ENCODE data around the gene DTYMK.

DTYMK gene, protein sequence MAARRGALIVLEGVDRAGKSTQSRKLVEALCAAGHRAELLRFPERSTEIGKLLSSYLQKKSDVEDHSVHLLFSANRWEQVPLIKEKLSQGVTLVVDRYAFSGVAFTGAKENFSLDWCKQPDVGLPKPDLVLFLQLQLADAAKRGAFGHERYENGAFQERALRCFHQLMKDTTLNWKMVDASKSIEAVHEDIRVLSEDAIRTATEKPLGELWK

GRCh38 chr2:241686650-241687425, at the start of gene DTYMK:
TSS of gene DTYMK (minus strand) at chr2:241686815. CDS start at chr2:241686783, 32 bp downstream.
- peak; percentile 94 for DNase-seq

- no peak for DNase-seq
Observed at GRCh38 chr2:241736111-241736510, 49.5 kb upstream of the DTYMK start.

- peak; percentile 87 for DNase-seq
Observed at GRCh38 chr2:241734467-241735208, 48.0 kb upstream of the DTYMK start, which contains the start of gene D2HGDH. TSS of gene D2HGDH (plus strand) at chr2:241734630. CDS start at chr2:241735225, 595 bp downstream.

DNA sequence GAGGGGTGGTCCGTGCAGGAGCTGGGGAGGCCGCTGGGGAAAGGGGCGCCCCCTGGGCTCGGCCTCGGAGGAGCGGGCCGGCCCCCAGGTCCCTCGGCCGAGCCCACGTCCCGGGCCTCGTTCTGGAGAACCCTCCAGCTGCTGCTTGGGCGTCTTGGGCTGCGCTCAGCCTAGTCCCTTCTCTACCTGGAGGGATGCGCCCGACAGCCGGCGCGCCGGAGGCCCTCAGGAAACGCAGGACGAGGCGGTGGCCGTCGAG, 47.5 kb upstream of the DTYMK start:
- DNase-seq = no peak

- no peak for DNase-seq
Observed at GRCh38 chr2:241733391-241734207, 47.0 kb upstream of the DTYMK start.

GRCh38 chr2:241732513-241733186, 46.0 kb upstream of the DTYMK start:
- peak; percentile 45 for DNase-seq

DNA sequence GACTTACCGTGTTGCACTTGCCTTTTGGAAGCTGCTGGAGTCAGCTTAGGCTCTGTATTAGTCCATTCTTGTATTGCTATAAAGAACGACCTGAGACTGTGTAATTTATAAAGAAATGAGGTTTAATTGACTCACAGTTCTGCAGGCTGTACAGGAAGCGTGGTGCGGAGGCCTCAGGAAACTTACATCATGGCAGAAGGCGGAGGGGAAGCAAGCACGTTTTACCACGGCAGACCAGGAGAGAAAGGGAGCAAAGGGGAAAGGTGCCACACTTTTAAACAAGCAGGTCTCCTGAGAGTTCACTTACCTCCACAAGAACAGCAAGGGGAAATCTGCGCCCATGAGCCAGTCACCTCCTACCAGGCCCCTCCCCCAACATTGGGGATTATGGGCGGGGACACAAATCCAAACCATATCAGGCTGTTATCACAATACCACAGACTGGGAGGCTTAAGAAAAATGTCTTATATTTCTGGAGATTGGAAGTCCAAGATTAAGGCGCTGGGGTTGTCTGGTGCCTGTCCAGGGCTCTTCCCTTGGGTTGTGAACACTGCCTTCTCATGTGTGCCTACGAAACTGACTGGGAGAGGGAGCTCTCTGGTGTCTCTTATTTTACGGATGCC, 44.2 kb upstream of the DTYMK start:
- DNase-seq = no peak

DNA sequence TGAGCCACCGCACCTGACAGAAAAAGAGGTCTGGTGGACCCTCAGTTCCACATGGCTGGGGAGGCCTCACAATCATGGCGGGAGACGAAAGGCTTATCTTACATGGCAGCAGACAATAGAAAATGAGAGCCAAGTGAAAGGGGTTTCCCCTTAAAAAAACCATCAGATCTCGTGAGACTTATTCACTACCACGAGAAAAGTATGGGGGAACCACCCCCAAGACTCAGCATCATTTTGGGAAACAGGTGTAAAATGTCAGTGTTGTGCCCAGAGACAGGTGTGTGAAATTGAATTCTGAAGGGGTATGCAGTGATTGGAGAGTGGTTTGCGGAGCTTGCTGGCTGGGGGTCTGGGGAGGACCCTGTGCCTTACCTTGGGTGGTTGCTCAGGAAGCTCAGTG, 43.3 kb upstream of the DTYMK start:
- DNase-seq = no peak

DNA sequence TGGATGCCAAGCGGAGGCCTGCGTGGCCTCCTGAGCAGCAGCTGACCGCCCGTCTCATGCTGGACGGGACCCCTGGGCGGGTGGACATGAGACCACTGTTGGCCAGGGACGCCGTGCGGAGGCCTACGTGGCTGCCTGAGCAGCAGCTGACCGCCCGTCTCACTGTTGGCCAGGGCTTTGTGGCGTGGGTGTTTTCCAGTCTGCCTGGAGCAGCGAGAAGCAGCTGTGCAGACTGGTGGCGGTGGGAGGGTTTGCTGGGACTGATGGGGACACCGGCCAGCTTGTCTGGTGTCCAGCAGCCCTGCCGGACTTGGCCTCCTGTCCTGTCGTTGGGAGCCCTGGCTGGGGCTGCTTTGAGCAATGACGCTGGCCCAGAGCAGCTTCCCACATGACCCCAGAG, 42.0 kb upstream of the DTYMK start:
- DNase-seq = no peak

GRCh38 chr2:241728000-241728399, 41.4 kb upstream of the DTYMK start:
- no peak for DNase-seq

DNA sequence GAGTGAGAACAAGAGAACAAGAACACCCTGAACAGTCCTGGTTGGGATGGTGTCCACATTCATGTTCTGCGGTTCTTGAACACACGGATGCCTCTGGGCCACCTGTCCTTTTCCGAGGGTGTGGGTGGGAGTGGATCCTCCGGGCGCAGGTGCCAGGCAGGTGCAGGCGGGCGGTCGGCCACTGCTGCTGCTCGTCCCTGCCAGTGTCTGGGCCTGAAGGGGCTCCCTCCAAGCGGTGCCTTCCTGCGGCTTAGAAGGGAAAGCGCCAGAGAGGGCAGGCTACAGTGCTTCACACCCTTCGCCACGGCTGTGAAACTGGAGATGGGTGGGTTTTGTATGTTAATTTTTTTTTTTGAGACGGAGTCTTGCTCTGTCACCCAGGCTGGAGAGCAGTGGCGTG, 39.8 kb upstream of the DTYMK start:
- no peak for DNase-seq

DNA sequence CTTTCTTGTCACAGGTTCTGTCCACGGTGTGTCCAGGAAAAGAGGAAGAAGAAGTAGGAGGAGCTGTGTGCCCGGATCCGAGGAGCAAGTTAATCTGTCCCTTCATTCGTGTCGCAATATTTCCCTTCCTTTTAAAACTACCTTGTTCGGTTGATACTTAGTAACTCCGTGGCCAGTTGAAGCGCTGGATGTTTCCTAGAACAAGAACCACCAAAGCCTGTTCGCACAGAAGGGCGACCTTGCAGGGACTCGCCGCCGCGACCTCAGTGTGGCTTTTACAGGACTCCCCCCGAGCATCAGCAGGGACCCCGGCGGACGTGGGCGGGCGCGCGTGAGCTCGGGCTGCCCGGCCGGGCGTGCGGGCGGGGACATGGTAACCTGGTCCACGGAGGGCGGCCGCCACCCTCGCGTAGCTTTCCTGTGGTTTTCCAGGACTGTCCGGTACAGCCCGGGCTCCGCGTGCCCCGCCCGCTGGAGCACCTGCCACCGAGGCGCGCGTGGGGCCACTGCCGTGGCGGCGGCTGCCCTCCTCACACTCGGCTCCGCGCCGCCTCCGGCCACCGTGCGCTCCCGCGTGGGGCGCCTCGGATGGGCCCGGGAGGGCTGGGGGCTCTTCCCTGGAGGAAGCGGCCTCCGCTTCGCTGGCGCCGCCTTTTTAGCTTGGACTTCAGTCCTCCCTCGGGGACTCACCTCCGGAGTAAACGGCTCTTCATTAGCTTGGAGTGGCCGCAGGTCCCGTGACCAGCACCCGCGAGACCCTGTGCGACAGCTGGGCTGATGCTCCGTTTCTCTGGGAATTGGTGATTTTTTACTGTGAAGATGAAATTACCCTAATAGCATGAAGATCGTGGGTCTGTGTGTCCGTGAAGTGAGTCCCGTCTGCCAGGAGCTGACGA, 38.6 kb upstream of the DTYMK start:
- no peak for DNase-seq

DNA sequence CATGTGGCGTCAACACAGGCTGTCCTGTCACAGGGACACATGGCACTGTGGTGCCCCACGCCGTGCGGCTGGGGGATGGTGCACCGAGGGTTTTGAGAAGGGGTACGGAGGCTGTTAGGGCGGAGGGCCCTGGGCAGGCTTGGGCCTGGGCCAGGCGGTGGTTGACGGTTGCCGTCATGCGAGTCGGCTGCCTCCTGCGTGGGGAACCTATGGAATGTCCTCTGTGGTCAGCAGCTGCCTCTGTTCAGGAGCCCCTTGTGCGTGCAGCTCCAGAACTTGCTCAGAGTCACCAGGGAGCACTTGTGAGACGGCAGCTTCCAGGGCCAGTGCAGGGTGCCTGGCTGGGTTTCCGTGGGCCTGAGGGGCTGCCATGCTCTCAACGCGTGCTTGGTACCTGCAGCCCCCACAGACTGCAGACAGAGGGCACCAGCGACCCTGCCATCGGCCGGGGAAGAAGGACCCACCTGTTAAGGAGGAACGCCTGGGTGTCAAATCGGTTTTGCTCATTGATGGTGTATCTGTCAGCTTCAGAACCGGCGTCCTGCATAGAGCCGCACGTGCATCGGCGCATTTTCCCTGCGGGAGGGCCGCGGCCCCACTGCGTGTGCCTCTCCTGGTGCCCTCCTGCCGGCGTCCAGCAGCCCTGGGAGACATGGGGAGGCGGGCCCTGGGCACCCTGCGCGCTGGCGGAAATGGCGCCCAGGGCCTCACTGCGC, 37.8 kb upstream of the DTYMK start:
- DNase-seq = no peak

DNA sequence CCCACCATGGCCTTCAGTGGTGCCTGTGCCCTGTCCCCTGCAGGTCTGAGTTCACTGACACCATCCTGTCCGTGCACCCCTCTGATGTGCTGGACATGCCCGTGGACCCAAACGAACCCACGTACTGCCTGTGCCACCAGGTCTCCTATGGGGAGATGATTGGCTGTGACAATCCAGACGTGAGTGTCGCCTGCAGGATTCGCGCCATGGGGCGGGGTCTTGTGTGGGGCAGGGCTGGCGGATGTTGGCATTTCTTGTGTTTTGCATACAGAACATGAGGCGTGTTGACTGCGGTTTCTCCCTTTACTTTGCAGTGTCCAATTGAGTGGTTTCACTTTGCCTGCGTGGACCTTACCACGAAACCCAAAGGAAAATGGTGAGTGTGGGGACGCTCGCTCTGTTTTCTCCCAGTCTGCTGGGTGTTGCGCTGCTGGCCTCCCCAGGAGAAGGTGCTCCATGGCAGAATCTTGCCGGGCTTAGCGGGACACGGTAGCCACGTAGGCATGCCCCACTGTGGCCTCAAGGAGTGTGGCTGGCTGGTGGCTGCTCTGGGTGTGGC, 36.4 kb upstream of the DTYMK start:
- DNase-seq = no peak

DNA sequence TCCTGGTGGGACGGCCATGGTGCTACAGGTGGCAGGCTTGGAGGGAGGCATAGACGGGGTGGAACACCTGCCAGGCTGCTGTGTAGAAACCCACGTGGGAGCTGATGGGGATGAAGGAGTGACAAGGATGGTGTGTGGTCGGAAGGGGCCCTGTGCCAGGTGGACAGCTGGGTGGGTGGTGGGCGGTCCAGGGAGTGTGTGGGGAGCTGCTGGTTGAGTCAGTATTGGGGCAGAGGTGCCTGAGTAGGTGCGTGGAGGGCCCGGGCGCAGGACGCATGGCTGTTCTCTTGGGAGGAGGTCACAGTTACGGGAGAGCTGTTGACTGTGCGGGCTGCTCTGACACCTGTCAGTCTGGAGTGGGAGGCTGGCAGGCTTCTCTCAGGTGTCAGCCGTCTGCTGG, 35.2 kb upstream of the DTYMK start:
- no peak for DNase-seq

DNA sequence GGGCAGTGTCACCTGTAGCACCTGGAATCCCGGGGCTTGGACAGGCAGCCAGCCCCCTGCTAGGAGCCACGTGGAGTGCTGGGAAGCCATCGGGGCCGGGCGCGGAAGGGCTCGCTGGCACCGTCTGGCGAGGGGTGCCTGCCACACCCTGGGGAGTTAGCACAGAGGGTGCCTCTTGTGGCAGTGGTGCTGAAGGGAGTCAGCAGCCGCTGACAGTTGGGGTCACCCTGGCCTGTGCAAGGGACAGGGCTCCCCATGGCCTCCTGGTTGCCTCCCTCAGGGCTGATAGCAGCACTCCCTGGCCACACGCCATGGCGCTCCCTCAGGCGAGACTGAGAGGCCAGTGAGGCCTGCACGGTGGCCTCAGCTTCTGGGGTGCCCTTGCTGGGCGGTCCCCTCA, 33.9 kb upstream of the DTYMK start:
- no peak for DNase-seq

DNA sequence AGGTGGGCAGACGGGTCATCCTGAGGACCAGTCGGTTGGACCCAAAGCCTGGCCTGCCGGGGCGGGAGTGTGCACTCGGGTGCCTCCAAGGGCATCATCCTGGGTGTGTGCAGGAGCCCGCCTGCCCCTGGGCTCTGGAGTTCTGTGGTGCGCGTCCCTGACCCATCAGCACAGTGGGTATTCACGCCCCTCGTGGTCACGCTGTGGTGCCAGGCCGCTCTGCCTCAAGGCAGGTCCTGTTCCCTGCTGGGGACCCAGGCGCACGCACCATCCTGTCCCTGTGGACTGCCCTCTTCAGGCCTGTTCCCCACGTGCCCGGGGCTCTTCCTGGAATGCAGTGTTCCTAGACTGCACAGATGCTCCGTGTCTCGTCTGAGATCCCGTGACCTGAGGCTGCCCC, 33.5 kb upstream of the DTYMK start:
- DNase-seq = no peak

DNA sequence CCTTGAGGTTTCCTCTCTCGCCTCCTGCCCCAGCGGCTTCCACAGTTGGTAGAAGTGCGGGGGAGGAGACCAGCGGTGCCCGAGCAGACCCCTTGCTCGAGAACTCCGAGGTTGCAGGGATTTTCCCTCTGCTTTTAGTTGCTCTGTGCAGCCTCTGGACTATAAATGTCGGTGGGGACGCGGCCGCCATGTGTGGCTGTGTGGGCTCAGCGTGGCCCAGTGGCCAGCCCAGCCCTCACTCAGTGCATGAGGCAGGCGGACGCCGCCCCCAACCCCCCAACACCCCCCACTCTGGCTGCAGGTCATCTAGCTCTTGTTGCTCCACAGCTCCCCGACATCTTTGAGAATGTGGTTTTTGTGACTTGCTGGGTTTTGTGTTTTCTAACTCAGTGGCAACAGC, 32.5 kb upstream of the DTYMK start:
- no peak for DNase-seq

DNA sequence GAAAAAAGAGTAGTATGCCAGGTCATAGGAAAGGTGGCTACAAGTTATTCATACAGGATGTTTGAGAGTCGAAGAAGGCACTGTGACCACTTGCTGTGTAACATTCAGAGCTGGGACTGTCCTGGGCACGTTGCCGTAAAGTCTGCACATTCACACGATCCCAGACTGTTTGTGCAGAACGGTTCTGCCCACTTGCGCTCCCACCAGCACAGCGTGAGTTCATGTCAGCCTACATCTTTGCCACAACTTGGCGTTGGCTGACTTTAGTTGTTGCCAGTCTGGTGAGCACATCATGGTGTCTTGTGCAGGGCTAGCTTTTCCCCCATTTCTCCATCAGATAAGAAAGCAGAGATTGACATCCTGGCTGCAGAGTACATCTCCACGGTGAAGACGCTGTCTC, 22.3 kb upstream of the DTYMK start:
- no peak for DNase-seq

DNA sequence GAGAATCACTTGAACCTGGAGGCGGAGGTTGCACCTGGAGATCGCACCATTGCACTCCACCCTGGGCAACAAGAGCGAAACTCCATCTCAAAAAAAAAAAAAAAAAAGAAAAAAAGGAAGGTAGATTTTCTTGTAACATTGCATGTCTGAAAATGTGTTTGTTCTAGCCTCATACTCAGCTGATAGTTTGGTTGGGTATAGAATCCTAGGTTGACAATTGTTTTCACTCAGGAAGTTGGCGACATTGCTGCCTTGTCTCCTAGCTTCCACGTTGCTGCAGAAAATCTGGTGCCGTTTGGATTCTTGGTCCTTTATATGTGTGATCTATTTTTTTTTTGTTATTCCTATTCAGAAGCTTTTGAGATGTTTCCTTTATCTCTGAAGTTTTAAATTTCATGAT, 19.9 kb upstream of the DTYMK start:
- no peak for DNase-seq
